HG02642 (cell line): Measurements from ENCODE around the gene ATP5PB.

ENCODE experiments used
- ATAC-seq: cut with Tn5 transposase; IDR thresholded peaks from one replicate; pipeline ENCODE4 v1.9.1; 2021; ENCODE audit warnings: mild to moderate bottlenecking; ENCODE audit not compliant: unreplicated experiment, poor library complexity

ATP5PB gene

DNA sequence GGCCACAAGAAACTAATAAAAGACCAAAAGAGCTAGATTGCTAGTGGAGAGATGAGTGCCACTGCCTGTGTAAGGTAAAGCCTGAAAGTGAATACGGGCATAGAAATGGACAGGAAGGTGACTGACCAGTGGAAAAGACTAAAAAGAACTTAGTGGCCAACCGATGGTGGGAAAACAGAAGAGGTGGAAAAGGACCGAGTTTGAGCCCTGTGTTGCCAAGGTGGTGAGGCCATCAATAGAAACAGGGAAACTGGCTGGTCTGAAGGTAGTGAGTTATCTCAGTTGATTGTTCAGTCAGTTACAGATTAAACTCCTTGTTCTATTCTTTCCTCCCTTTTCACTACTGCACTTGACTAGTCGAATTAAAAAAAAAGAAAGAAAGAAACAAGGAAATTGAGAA is 2.7 kb upstream of the ATP5PB start:
- no peak for ATAC-seq

DNA sequence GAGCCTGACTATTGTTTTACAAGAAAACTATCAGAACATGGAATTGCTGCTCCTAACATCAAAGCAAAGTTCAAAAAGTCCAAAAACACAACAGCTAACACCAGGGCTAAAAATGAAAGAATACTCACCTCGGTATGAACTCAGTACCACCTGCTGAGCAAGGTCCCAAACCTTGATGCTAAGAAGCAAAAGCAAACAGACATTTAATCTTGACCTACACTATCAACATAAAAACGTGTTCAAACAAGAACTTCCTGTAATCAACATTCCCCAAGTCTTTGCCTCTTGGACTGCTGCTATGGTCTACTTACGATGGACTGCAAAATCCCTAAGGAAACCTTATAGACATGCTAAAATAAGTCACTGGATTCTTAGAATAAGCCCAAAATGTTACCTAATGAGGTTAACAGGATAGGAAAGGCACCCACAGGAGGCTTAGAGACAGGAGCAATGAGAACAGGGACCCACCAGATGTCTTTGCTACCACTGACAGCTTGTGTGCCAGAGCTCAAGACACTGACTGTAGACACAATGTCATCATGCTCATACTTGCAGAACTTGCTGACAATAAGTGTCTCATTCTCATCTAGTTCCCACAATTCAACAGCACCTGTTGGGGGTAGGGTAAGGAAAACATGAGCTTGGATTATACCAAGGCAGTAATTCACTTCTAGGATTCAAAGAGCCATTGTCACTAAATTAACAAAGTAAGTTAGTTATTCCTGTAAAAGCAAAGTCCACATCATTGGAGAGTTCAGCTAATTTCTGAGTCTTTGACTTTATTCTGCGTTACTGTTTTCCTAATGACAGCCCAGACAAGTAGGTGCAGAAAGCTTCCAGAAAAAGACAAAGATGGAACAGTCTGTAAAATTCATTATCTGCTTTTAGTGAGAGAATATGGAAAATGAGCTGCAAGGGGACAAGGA is 2.0 kb upstream of the ATP5PB start:
- no peak for ATAC-seq

DNA sequence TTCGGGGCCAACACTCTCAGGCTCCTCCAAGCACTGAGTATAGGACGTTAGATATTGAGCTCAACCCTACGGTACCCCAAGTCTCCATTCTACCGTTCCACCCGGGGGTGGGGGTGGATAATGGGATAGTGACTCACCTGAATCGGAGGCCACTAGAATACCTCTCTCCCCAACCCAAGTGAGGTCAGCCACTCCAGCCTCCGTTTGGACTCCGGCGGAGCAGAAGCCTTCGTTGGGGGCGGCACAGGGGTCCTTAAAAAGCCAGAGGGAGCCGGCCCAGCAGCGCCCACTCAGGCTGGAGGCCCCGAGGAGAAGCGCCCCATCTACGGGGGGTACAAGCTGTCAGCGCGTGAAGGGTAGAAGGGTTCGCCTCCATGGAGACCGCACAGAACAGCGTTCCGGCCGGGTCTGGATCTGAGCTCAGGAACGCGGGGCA is 764 bp upstream of the ATP5PB start:
- peak; percentile 25 for ATAC-seq

DNA sequence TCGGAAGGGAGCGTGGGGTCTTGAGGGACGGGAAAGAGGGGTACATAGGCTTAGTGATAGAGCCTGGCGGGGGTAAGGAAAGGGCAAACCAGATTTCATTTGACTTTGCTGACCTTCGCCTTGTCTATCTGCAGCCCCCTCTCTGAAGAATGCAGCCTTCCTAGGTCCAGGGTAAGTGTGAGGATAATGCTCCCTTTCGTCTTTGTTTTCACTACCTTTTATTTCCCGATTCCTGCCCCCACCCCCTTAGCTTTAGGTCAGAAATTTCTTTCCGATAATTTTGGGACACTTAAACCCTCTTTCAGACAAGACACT is 396 bp downstream of the ATP5PB start:
- ATAC-seq: no peak

DNA sequence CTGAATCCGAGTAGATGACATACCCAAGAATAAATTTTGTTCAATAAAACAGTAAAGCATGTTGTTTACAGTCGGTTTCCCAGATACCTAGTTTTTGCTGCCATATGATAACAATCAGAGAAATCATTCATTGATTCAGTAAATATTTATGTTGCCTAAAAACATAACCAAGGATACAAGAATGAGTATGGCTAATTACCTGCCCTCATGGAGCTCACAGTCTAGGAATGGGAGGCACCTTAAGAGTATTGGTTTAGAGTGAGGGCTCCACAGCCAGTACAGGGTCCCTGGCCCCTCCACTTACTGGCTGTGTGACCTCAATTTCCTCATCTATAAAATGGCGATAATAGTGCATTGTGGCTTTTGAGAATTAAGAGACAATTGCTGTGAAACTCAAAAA is 921 bp downstream of the ATP5PB start:
- ATAC-seq: no peak

DNA sequence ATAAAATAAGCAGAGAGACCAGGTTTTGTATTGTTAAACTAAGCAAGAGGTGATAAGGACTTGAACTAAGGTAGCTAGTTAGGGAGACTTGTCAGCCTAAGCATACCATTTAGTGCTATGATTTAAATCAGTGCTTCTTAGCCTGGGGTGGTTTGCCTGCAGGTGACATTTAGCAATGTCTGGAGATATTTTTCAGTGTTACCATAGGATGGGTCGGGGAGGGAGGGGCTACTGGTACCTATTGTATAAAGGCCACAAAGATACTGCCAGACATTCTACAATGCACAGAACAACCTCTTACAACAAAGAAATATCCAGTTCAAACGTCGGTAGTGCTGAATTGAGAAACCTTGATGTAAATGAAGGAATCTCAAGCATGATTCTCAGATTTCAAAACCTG is 3.3 kb downstream of the ATP5PB start:
- no peak for ATAC-seq

DNA sequence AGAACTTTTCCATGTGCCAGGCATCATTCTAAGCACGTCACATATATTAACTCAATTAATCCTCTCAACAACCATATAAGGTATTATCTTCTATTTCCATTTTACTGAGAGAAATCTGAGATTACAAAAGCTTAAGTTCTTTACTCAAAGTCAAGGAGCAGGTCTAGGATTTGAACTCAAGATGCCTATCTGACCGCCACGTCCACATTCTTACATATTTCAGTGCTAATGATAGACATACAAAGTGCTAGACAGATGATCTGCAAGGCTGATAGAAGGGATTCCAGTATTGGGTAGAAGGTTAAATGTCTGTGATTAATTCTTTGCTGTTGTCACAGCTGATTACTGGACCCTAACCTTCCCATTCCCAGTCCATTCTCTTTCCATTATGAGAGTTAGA is 4.4 kb downstream of the ATP5PB start:
- ATAC-seq: no peak

DNA sequence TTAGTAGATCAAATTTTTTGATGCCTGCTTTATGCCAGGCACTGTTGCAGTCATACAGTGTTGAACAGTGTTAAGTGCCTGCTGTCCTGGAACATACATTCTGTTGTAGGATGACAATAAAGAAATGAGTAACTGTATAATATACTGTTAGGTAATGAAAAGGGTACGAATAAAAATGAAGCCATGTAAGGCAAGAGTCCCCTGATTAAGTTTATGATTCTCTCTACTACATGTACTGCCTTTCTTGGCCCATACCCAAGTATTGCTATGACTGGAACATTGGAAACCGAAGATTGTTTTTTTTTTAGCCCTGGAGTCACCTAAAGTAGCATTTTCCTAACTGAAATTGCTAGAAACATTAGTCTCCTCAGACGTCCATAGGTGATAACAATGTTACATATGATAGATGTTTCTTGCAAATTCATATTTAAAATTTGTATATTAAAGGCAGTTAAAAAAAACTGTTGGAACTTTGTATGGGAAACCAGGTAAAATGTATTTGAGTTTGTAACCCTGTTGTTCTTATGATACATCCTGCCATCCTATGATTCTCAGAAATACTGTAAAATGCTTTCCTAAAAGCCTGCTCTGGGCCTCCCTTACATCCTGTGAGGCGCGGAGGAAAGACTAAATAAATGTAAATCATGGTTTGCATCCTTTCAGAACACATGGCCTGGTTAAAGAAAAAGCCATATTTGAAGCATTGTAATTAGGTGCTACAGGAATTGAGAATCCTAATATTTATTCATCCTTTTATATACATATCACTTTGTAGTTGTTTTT is 5.8 kb downstream of the ATP5PB start:
- ATAC-seq: no peak

DNA sequence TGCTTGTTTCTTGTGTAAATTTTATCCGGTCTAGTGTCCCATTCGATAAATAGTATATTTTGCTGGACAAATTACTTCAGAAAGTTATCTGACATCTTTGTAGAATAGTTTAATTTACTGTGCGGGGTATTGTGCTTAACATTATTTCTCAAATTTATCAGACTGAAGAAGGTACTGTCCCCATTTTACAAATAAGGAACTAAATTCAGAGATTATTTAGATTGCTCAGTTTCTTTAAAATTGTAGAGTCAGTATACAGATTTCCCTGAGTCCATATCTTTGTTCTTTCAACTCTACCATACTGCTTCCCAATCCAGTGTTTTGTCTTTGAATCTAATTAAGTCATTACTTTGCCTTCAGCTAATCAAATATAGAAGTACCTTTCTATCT is 6.4 kb downstream of the ATP5PB start:
- ATAC-seq: no peak

DNA sequence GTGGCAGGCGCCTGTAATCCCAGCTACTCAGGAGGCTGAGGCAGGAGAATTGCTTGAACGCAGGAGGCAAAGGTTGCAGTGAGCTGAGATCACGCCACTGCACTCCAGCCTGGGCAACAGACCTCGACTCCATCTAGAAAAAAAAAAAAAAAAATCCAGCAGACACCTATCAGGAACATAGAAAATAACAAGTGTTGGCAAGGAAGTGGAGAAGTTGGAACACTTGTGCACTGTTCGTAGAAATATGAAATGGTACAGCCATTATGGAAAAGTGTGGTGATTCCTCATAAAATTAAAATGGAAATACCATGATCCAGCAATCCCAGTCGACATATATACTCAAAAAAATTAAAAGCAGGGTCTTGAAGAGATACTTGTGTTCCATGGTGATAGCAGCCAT is 12.5 kb downstream of the ATP5PB start:
- ATAC-seq: no peak

DNA sequence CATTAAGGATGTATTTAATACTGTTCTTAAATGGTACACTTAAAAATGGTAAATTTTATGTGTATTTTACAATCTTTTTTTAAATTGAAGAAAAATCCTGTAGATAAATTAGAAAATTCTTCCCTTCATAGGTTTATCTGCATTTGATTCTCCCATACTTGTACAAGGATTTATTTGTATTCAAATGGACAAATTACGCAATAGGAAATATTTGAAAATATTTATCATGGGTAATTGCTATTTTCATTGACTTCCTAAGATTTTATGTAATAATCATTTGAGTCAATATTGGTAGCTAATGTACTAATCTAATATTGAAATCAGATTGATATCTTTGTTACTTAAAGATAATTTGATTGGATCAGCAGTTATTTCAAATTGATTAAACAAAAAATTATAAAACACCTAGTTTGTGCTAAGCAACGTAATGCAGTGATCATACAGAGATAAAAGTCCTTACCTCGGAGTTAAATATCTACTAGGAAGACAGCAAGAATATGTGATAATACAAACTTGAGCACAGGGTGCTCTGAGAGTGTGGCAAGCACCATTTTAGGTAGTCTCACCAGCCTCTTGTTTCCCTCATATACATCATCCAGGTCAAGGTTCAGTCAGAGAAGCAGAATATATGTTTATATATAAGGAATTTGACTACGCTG is 13.2 kb downstream of the ATP5PB start:
- no peak for ATAC-seq

DNA sequence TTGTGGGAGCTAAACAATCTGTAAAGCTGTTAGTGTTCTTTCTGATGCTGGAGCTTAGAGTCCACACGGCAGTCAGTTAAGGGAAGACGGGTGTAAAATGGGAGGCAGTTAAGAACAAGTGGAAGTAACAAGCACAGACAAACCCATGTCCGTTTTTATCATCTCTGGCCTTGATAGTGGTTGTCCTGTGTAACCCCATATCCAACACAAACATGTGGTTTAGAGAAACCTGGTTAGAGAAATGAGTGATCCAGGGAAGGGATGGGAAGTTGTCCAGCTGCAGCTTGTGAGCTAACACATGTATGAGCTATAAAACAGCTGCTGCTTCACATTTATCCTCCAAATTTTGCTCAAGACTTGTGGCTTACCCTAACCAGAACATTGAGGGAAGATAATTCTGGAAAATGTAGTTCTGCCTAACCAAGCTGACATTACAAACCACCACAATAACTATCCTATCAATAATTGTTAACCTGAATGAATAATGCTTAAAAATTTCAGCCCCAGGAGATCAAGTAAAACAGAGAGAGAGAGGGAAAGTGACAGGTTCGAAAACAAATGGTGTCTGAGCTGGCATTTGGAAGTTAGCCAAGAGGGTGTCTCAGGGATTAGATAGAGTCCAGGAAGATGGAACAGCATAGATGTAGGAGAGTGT is 13.9 kb downstream of the ATP5PB start:
- no peak for ATAC-seq

DNA sequence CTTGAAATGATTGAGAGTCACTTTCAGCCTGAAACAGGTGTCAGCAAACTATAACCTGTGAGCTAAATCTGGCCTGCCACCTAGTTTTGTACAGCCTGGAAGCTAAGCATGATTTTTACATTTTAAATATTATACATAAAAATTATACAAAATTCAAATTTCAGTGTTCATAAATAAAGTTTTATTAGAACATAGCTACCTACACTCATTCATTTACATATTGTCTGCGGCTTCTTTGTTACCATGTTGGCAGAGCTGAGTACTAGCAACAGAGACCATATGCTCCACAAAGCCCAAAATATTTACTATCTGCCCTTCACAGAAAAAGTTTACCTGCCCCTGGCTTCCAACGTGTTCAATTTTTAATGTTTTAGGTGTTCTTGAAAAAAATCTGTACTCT is 16.5 kb downstream of the ATP5PB start:
- no peak for ATAC-seq

DNA sequence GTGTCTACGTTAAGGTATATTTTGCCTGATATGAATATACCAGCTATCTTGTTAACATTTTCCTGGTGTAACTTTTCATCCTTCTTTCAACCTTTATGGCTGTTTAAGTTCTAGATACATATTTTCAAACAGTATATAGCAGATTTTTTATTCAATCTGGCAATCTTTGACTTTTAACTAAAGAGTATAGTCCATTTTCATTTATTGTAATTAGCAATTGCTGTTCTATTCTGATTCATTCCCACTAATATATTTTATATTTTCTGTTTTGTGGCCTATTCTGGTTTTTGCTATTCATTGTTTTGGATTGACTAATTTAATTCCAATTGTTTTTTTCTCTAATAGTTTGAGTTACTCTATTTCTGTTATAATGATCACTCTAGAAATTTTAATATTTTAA is 17.2 kb downstream of the ATP5PB start:
- no peak for ATAC-seq

DNA sequence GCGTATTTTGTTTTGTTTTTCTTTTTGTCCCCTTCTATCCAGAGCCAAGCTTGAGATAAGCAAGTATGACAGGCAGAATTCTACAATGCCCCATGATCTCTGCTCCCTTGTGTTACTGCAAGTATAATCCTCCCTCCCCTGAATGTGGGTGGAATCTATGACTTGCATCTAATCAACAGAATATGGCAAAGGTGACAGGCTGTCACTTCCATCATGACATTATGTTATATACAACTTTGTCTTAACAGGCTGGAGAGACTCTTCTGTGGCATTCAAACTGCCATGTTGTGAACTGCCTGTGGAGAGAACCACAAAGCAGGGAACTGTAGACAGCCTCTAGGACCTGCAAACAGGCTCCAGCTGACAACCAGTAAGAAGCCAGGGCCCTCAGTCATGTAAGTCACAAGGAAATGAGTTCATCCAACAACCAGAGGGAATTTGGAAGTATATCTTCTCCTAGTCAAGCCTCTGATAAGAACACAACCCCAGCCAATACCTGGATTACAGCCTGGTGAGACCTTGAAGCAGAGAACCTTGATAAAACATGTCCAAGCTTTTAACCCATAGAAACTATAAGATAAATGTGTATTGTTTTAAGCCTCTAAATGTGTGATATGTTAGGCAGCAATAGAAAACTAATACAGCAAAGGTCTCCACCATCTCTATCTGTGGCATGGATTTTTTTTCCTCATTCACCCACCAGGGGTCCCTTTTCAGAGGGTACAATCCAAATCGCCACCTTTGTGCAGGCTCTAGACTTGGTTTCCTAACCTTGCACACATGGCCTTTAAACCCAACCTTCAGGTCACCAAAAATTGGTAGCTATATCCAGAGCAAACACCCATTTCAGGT is 18.8 kb downstream of the ATP5PB start:
- ATAC-seq: no peak

DNA sequence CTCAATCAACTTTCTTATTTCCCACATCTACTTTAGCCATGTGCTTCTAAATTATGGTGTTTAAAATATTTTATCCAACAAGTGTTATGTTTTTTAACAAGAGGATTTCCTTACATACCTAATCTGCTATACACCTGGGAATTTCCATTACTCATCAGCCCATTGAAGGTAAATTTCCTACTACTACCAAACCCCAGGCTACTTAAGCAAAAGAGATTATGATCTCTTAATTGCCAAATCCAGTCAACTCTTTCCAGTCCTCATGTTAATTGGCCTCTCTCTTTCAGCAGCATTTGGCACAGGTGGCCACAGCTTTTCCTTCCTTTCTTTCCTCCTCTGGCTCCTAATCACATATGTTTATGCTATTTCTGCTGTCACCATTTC is 19.4 kb downstream of the ATP5PB start:
- no peak for ATAC-seq

DNA sequence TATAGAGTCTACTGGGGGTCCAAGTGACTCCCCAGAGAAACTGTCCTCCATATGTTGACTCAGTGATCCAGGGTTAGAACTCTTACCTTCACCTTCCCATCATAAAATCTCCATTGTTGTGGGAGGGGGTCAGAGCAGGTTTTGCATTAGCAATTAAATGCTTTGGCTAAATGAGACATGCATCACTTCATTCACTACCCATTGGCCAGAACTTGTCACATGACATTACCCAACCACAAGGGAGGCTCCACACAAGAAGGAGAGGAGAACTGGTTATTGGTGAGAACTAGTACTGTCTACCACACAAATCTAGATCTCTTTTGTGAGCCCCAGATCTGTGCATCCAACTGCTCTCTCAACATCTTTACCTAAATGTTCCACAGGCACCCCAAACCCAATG is 20.3 kb downstream of the ATP5PB start:
- ATAC-seq: no peak

DNA sequence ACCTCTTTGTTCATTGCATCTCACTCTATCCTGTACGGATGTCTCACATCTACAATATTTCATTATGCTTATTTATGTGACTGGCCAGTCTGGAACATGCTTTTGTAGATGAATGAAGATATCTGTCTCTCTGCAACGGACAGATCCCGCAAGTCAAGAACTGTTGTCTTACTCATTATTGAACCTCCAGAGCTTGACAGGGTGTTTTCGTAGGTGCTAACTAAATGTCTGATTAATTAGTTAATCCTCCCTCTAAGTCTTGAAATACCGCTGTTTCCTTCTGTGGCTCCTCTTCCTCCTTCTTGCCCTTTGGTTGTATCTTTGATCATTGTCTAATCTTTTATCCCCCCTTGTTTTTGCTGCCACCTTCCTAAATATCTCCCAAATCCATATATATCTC is 21.3 kb downstream of the ATP5PB start:
- ATAC-seq: no peak

DNA sequence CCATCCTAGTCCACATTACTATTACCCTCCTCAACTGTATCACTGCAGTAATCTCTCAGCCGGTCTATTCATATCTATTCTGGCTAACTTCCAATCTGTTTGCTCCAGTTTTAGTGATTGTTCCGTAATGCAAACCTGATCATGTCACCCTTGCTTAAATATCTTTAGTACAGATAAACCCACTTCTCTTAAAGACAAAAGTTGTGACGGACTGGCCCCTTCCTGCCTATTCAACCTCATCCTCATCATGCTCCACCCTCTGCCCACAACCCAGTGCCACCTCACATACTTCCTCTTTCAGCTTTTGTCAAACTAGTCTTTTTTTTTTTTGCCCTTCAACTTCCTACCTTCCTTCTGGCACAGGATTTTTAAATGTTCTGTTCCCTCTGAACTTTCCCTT is 21.7 kb downstream of the ATP5PB start:
- no peak for ATAC-seq

DNA sequence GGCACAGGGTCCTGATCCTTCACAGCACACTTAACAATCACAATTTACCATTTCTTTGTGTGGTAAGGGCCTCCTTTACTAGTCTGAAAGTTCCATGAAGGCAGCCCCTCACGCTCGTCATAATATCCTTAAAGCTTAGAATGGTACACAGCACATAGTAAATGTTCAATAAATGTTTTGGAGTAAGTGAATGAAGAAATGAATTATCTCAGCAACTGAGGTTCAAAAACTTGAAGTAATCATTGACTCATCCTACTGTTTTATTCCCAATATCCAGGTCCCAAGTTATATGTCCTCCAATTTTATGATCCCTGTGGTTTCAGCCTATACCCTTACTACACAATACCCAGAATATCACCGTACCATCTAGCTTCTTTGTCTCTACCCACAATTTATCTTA is 22.3 kb downstream of the ATP5PB start:
- no peak for ATAC-seq
